KMS-11 (cell line): Measurements from ENCODE around the gene TMPRSS3.

Source experiments
- H2AFZ ChIP-seq: fragments of 200-600 bp; sonication (generic); 2 replicates; pipeline ENCODE4 v1.6.1; 2016; ENCODE audit warnings: antibody characterized with exemption, mixed run types, low read depth
- H3K27ac ChIP-seq: fragments of 200-600 bp; sonication (generic); 2 replicates; pipeline ENCODE4 v1.6.1; 2016; ENCODE audit warnings: mild to moderate bottlenecking, mixed run types
- H3K27me3 ChIP-seq: fragments of 200-600 bp; sonication (generic); 2 replicates; pipeline ENCODE4 v1.6.1; 2017; ENCODE audit warnings: mild to moderate bottlenecking, low read depth, mixed run types, moderate library complexity; ENCODE audit not compliant: insufficient read depth
- H3K36me3 ChIP-seq: fragments of 200-600 bp; sonication (generic); 2 replicates; pipeline ENCODE4 v1.6.1; 2017; ENCODE audit warnings: mild to moderate bottlenecking, mixed run types; ENCODE audit not compliant: insufficient read depth
- H3K4me1 ChIP-seq: fragments of 200-600 bp; sonication (generic); 2 replicates; pipeline ENCODE4 v1.6.1; 2016; ENCODE audit warnings: mild to moderate bottlenecking, low read depth, mixed run types; ENCODE audit not compliant: poor library complexity, severe bottlenecking
- H3K4me2 ChIP-seq: fragments of 200-600 bp; sonication (generic); 2 replicates; pipeline ENCODE4 v1.7.0; 2016; ENCODE audit warnings: mild to moderate bottlenecking, mixed run types
- H3K4me3 ChIP-seq: fragments of 200-600 bp; sonication (generic); IDR thresholded peaks from 2 replicates; pipeline ENCODE4 v1.6.1; 2017; ENCODE audit warnings: low read depth, low read length, mixed read lengths; ENCODE audit not compliant: insufficient read depth
- H3K79me2 ChIP-seq: fragments of 200-600 bp; sonication (generic); 2 replicates; pipeline ENCODE4 v1.6.1; 2016; ENCODE audit warnings: low read depth, mixed run types; ENCODE audit not compliant: insufficient read depth
- H3K9ac ChIP-seq: fragments of 200-600 bp; sonication (generic); 2 replicates; pipeline ENCODE4 v1.6.1; 2016; ENCODE audit warnings: mild to moderate bottlenecking, mixed run types
- H4K20me1 ChIP-seq: fragments of 200-600 bp; sonication (generic); 2 replicates; pipeline ENCODE4 v1.6.1; 2016; ENCODE audit warnings: mild to moderate bottlenecking, mixed run types; ENCODE audit not compliant: insufficient read depth
- CTCF ChIP-seq: fragments of 200-600 bp; sonication (generic); conservative IDR thresholded peaks from 2 replicates; pipeline ENCODE4 v1.6.1; 2017; ENCODE audit warnings: low read depth, mild to moderate bottlenecking, antibody characterized with exemption, low read length, moderate library complexity, mixed read lengths

TMPRSS3 gene

DNA sequence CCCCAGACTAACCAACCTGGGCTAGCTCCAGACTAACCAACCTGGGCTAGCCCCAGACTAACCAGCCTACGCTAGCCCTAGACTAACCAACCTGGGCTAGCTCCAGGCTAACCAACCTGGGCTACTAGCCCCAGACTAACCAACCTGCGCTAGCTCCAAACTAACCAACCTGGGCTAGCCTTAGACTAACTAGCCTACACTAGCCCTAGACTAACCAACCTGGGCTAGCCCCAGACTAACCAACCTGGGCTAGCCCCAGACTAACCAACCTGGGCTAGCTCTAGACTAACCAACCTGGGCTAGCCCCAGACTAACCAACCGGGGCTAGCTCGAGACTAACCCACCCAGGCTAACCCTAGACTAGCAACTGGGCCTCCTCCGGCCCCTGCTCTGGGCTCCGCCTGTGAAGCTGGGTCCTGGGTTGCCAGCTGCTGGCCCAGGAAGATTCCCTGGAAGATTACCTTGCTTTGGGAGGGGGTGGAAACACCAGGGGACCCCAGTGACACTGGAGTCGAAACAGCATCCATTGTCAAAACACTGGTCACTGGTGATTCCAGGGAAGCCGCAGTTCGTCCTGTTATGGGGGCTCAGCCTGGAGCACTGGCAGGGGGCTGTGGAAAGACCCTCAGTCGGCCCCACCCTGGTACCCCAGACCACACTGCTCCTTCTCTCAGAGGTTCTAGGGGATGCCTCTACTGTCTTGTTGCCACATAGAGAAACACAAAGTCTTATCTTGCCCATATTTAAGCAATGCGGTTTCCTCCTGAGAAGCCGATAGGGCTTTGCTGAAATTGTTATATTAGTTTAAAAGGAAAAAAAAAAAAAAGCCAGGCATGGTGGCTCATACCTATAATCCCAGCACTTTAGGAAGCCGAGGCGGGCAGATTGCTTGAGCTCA is 46.2 kb downstream of the TMPRSS3 start:
- Histone ChIP-seq H3K4me1 (no peaks in the 10 kb centered on the region), H3K36me3 (no peaks in the 10 kb centered on the region), H3K27ac (no peak overlapping the region), H4K20me1 (no peaks in the 10 kb centered on the region), H3K79me2 (no peaks in the 10 kb centered on the region), H3K4me2 (no peak overlapping the region), H3K4me3 (no peak overlapping the region), H3K27me3 (peaks cover 31% of the 10 kb centered on the region), H2AFZ (no peak overlapping the region), H3K9ac (no peak overlapping the region)
- TF ChIP-seq CTCF, result no peak

- no peak overlapping the region for H3K4me3 ChIP-seq
- H3K4me2 ChIP-seq, result no peak overlapping the region
- no peak for TF ChIP-seq CTCF
- H3K9ac ChIP-seq, result no peak overlapping the region
- H3K27me3 ChIP-seq, result peaks cover 31% of the 10 kb centered on the region
- no peaks in the 10 kb centered on the region for H3K79me2 ChIP-seq
- no peaks in the 10 kb centered on the region for H4K20me1 ChIP-seq
- no peak overlapping the region for H2AFZ ChIP-seq
- H3K27ac ChIP-seq, result no peak overlapping the region
- H3K36me3 ChIP-seq, result no peaks in the 10 kb centered on the region
- H3K4me1 ChIP-seq, result no peaks in the 10 kb centered on the region
Observed at GRCh38 chr21:42348762-42349161, 47.1 kb downstream of the TMPRSS3 start.

DNA sequence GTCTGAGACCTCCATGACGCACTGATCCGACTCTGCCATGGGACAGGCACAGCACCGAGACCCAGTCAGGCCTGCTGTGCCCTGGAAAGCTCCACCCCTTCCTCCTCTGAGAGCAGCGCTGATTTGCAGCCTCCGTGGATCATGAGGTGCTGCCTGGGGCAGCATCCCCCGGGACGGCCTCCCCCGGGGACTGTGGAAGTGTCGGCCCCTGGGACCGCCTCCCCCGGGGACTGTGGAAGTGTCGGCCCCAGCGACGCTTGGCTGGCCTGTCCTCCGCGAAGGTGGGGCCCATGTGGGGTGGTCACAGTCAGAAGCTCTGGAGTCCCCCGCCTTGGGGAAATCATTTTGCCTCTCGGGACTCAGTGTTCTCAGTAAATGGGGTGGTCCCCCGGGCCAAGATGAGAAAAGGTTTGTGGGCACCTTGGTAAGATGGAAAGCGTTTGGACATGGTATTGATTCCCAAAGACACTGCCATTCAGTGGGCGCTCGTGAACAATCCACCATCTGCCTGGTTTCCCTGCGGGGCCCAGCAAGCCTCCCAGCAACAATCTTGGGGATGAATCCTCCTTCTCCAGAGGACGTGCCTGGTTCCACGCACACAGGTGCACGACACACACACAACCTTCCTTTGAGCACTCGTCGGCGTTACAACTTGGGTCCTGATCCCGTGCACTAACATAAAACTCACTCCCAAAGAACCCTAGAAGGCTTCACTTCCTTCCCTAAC is 48.1 kb downstream of the TMPRSS3 start:
- no peak overlapping the region for H3K4me2 ChIP-seq
- no peaks in the 10 kb centered on the region for H3K36me3 ChIP-seq
- no peaks in the 10 kb centered on the region for H3K79me2 ChIP-seq
- H3K27me3 ChIP-seq, result peaks cover 31% of the 10 kb centered on the region
- H3K27ac ChIP-seq, result no peak overlapping the region
- no peaks in the 10 kb centered on the region for H3K4me1 ChIP-seq
- no peak for TF ChIP-seq CTCF
- H2AFZ ChIP-seq, result no peak overlapping the region
- no peaks in the 10 kb centered on the region for H4K20me1 ChIP-seq
- H3K9ac ChIP-seq, result no peak overlapping the region
- H3K4me3 ChIP-seq, result no peak overlapping the region

DNA sequence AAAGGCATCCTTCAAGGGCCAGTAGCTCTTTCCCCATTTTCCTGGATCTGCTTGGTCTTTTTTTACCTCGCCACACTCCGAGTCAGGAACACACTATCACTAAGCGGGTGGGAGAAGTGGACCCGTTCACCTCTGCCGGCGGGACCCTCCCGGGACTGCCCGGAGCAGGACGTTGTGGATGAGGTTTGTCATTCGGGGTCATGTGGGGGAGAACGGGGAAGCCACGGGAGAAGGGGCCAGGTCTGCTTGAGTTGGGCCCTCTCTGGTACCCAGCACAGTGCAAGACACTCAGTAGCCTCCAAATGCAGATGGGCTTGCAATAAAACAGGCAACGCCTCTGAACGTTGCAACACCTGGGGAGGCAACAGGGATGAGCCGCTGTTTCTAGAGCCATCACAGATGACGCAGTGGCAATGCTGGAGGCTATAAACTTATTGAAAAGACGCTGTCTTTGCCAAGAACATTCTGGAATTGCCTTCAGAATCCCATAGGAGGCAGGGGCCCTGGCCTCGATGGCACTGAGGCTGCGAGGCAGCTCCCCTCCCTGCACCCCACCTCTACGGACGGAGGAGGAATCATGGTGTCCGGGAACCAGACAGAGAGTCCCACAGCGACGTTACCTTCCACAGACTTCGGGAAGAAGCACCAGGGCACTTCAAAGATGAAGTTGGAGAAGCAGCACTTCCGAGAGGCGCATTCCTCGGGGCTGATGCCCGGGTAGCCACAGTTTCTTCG is 48.8 kb downstream of the TMPRSS3 start:
- no peaks in the 10 kb centered on the region for H4K20me1 ChIP-seq
- TF ChIP-seq CTCF, result no peak
- no peak overlapping the region for H2AFZ ChIP-seq
- peaks cover 31% of the 10 kb centered on the region for H3K27me3 ChIP-seq
- no peaks in the 10 kb centered on the region for H3K36me3 ChIP-seq
- H3K4me2 ChIP-seq, result no peak overlapping the region
- no peak overlapping the region for H3K27ac ChIP-seq
- H3K9ac ChIP-seq, result no peak overlapping the region
- H3K79me2 ChIP-seq, result no peaks in the 10 kb centered on the region
- H3K4me1 ChIP-seq, result no peaks in the 10 kb centered on the region
- no peak overlapping the region for H3K4me3 ChIP-seq
